Erythroblast (primary cell): ENCODE measurements around the gene REXO4.

Experiments used
- GATA1 ChIP-seq: IDR thresholded peaks from 2 replicates; pipeline ENCODE4 v1.6.1; 2011; ENCODE audit warnings: low read depth, mild to moderate bottlenecking, control low read depth, low read length, moderate library complexity
- POLR2A ChIP-seq: IDR thresholded peaks from 2 replicates; pipeline ENCODE4 v1.6.1; 2011; ENCODE audit warnings: mild to moderate bottlenecking, low read length

DNA sequence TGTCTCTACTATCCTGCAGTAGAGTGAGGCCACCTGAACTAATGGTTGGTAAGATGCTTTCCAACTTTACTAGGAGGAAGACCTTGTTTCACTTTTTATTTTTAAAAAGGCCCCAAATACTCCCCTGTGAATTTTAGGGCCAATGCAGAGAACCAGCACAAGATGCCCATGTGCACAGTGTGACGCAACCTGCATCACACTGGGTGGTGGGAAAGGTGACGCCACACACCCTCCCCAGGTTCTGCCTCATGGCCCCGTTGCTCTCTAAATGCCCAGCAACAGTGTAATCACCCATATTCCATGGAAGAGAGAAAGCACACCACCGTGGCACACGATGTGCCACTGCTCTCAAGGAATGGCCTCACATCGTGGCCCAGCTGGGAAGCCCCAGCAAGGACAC is 48.4 kb downstream of the REXO4 start:
- TF ChIP-seq POLR2A (no peak), GATA1 (no peak)
